Stimulated activated CD8-positive, alpha-beta memory T cell treated with anti-CD3 and anti-CD28 coated beads, Interleukin-2, amount 100 ng/mL, for 1 hour (primary cell): ENCODE data around the gene SAT2.
"Not testable (repeated sequence)": the region's sequence is repeated elsewhere in the genome, so short reads cannot be mapped to it uniquely, and the experiment has no call there.

Experiments
- DNase-seq, 2 donors: peaks; one replicate each; pipeline ENCODE4 v3.0.0-alpha.2; 2020; ENCODE audit warnings: low read depth in 2 of 2

Gene SAT2

GRCh38 chr17:7634384-7634783, 6.8 kb upstream of the SAT2 start:
- DNase-seq = no peak

DNA sequence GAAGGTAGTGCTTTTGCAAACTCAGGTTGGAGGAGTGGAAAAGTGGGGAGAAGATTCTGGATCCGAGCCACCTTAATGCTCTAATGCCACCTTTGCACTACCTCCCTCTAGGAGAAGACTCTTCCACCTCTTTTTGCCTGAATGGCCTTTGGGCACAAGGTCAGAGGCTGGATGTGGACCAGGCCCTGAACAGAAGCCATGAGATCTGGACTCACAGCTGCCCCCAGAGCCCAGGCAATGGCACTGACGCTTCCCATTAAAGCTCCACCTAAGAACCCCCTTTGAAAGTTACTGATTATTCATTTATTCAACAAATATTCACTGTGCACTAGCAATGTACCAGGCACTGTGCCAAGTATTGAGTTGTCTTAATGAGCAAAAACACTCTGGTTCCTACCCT, 5.5 kb upstream of the SAT2 start:
- DNase-seq = no peak

DNA sequence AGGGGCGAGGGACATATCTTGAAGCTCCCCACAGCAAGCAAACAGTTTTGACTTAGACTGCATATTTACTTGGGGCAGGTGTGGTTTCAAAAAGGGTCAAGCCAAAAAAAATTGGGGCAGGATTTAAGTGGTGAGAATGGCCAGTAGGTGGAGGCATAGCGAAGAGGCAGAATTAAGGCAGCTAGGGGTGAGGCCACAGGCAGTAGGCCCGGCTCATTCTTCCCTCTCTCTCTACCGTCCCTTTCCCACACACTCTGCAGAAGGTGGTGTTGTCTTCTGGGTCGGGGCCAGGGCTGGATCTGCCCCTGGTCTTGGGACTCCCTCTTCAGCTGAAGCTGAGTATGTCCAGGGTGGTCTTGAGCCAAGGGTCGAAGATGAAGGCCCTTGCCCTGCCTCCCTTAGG, 4.9 kb upstream of the SAT2 start:
- no peak for DNase-seq

GRCh38 chr17:7631398-7632380, 4.1 kb upstream of the SAT2 start:
- no peak for DNase-seq

- DNase-seq = no peak
Measured at GRCh38 chr17:7629939-7630571, 2.4 kb upstream of the SAT2 start, which contains the start of gene SHBG. TSS of gene SHBG (plus strand) at chr17:7630135. CDS start at chr17:7630173, 38 bp downstream.

DNA sequence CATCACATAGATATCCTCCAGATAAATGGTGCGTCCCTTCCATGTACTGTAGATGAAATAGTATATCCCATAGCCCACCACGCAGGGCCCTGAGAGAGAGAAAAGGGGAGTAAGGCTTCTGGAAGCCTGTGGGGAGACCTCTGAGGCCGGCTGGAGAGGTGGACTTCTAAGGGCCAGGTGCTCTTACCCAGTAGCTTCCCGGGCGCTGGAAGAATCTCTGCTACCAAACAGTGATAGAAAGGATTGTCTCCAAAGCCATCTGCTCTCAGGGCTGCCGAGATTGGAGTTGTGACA, 718 bp downstream of the SAT2 start:
- DNase-seq = no peak

GRCh38 chr17:7626307-7626706, 1.3 kb downstream of the SAT2 start:
- no peak for DNase-seq

DNA sequence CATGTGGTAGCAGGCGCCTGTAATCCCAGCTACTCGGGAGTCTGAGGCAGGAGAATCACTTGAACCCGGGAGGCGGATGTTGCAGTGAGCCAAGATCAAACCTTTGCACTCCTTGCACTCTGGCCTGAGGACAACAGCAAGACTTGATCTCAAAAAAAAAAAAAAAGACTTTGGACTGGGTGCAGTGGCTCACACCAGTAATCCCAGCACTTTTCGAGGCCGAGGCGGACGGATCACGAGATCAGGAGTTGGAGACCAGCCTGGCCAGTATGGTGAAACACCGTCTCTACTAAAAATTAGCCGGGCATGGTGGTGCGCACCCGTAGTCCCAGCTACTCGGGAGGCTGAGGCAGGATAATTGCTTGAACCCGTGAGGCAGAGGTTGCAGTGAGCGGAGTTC, 1.9 kb downstream of the SAT2 start:
- not testable (repeated sequence) for DNase-seq

- no peak for DNase-seq
Measured at GRCh38 chr17:7623661-7624060, 4.0 kb downstream of the SAT2 start.

GRCh38 chr17:7620835-7621234, 6.8 kb downstream of the SAT2 start:
- DNase-seq = no peak

DNA sequence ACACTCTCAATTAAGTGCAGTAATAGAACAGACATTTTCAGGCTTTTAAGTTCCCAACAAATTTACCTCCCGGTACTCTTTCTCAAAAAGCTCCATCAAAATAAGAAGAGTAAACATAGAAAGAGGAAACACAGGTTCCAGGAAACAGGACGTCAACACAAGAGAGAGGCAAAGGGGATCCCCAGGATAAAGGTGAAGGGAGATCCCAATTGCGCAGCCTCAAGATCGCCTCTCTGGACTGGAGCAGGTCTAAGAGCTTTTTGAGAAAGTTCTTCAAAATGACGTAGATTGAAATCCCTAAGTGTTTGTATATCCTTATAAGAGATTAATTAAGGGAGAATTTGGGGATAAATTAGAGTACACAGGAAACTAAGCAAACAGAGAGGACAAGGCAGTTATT, 9.0 kb downstream of the SAT2 start:
- no peak for DNase-seq

DNA sequence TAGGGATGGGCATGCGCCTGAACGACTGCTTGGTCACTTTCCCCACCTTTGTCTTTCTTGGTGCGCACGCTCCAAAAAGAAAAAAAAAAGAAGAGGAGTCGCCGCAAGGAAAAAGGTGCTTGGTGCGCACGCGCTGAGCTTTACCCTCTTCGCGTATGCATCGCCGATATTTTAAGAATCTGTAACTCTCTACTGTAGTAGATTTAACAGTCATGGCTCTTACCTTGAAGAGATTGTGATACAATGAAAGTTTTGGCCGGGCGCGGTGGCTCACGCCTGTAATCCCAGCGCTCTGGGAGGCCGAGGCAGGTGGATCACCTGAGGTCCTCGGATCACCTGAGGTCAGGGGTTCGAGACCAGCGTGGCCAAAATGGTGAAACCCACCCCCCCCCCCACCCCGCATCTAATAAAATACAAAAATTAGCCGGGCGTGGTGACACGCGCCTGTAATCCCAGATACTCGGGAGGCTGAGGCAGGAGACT, 12.3 kb downstream of the SAT2 start:
- no peak for DNase-seq

DNA sequence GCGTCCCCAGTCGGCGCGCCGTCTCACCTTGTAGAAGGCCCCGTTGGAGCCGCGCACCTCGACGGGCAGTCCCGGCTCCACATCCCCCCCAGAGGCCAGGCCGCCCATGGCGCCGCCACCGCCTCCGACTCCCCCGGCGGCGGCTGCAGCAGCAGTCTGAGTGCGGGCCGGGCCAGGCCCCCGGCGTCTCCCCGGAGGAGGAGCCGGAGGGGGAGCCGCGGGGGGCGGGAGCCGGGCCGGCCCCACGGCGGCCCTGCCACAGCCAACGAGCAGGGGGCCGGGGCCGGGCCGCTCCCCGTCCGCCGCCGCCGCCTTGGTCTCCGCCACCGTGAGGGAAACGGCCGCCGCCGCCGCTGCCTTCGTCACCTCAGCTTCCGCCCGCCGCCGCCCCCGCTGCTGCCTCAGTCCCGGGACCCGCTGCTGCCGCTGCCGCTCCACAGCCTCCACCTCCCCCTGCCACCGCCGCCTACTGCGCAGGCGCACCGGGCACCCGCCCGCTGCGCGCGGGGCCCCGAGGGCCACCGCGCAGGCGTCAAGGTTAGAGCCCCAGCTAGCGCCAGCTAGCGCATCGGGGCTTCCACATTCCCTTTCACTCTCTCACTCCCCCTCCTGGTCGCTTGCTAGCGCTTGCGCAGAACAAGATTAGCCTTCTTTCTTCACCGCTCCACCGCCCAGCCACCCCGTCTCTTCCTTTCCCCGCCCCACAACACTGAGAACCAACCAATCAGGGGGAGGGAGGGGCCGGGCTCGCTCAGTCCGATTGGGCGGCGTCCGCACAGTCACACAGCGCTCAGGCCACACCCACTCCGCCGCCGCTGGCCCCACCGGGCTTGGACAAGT, 13.0 kb downstream of the SAT2 start, which contains the start of gene FXR2:
Gene FXR2 (minus strand): TSS at position 473 of the 840 bp plus-strand sequence. CDS start 365 bp downstream, at position 108.
- peak; percentile 93 to 96 for DNase-seq

- DNase-seq = no peak
Measured at GRCh38 chr17:7613769-7614424, 13.7 kb downstream of the SAT2 start.

DNA sequence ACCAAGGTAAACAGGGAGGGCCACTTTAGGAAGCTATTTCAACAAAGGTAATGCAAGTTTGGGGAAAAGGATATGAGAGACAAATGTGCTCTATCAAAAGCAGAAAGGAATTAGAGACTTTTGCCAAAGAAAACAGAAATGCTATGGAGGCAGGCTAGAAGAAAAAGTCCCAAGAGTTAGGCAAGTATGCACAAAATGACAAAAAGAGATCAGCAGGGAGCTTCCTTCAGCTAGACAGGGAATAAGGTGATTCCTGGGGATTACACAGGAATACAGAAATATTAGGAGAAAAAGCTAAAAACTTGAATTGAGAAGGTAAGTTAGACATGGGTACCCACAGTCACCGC, 15.4 kb downstream of the SAT2 start:
- no peak for DNase-seq

GRCh38 chr17:7611635-7612293, 15.9 kb downstream of the SAT2 start:
- DNase-seq = no peak

- DNase-seq = no peak
Measured at GRCh38 chr17:7610641-7611040, 17.0 kb downstream of the SAT2 start.

GRCh38 chr17:7606280-7606679, 21.3 kb downstream of the SAT2 start:
- no peak for DNase-seq

GRCh38 chr17:7597561-7597960, 30.1 kb downstream of the SAT2 start:
- DNase-seq = not testable (repeated sequence)

GRCh38 chr17:7593296-7593695, 34.3 kb downstream of the SAT2 start:
- no peak for DNase-seq

DNA sequence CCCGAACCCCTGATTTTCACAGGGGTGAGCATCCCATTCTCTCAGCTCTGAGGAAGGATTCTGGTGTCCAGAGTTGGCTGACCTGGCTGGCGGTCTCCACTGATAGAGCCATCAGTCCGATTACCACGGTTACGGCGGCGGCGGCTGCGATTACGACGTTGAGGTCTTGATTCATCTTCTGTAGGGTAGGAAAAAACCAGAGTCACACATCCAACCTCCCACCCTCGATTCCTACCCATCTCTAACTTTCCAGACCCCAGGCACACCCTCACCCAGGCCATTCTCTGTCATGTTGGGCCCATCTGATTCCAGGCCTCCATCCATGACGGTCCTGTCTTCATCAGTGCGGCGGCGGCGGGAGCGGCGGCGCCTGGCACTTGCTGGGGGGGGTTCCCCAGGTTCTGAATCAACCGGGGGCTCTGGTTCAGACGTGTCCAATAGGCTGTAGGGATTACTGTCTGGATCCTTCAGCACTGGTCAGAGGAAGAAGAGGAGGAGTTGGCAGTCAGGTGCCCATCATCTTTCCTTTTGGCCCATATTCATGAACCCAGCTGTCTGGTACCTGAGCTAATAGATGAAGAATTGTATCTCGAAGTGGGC, 35.1 kb downstream of the SAT2 start:
- no peak for DNase-seq
